ENCODE results near the gene FAM53C.
A peak's percentile ranks its signal among the peaks of the same experiment; 100 is the strongest.

Gene FAM53C

GRCh38 chr5:138339464-138339863 lies 1.4 kb downstream of the FAM53C start:
- Histone ChIP-seq H2AFZ (ENCODE audit: low read length) (no peak overlapping the region), H3K27me3 (ENCODE audit: insufficient read depth, low read length) (no peaks in the 10 kb centered on the region), H3K4me3 (ENCODE audit: low read depth, low read length, poor library complexity, severe bottlenecking) (peak overlapping the region; percentile 88), H3K4me2 (ENCODE audit: low read length) (peak overlapping the region; percentile 99), H3K4me1 (ENCODE audit: insufficient read depth, low read length, severe bottlenecking) (peaks cover 31% of the 10 kb centered on the region), H3K9me2 (ENCODE audit: low read depth, low read length) (no peaks in the 10 kb centered on the region), H3K79me2 (ENCODE audit: insufficient read depth, low read length) (peaks cover 23% of the 10 kb centered on the region), H3K36me3 (ENCODE audit: insufficient read depth, low read length) (peaks cover 34% of the 10 kb centered on the region), H3K9me3 (ENCODE audit: low read length) (no peaks in the 10 kb centered on the region), H3K27ac (ENCODE audit: low read depth, low read length, poor library complexity, severe bottlenecking) (peak overlapping the region; percentile 39), H3K9ac (ENCODE audit: low read length) (peak overlapping the region; percentile 82), H4K20me1 (ENCODE audit: insufficient read depth, low read length) (no peaks in the 10 kb centered on the region), H3F3A (ENCODE audit: insufficient read depth, low read length) (no peaks in the 10 kb centered on the region)
- TF ChIP-seq CTCF (IDR thresholded peaks at IDR 0.05; ENCODE audit: low read length): no peak
- TF ChIP-seq EZH2 (IDR thresholded peaks at IDR 0.05; ENCODE audit: borderline replicate concordance, low read length): no peak

GRCh38 chr5:138340008-138340407 lies 1.9 kb downstream of the FAM53C start:
- no peaks in the 10 kb centered on the region for H3F3A ChIP-seq (ENCODE audit: insufficient read depth, low read length)
- no peaks in the 10 kb centered on the region for H3K9me2 ChIP-seq (ENCODE audit: low read depth, low read length)
- peak overlapping the region; percentile 99 for H3K4me2 ChIP-seq (ENCODE audit: low read length)
- peaks cover 23% of the 10 kb centered on the region for H3K79me2 ChIP-seq (ENCODE audit: insufficient read depth, low read length)
- H3K4me1 ChIP-seq (ENCODE audit: insufficient read depth, low read length, severe bottlenecking): peaks cover 31% of the 10 kb centered on the region
- H3K9ac ChIP-seq (ENCODE audit: low read length): peak overlapping the region; percentile 82; the same call in 1 of the 2 replicates
- no peak overlapping the region for H3K27ac ChIP-seq (ENCODE audit: low read depth, low read length, poor library complexity, severe bottlenecking)
- no peak overlapping the region for H2AFZ ChIP-seq (ENCODE audit: low read length)
- peak overlapping the region; percentile 88 for H3K4me3 ChIP-seq (ENCODE audit: low read depth, low read length, poor library complexity, severe bottlenecking)
- no peaks in the 10 kb centered on the region for H3K27me3 ChIP-seq (ENCODE audit: insufficient read depth, low read length)
- H3K36me3 ChIP-seq (ENCODE audit: insufficient read depth, low read length): peaks cover 39% of the 10 kb centered on the region
- no peaks in the 10 kb centered on the region for H3K9me3 ChIP-seq (ENCODE audit: low read length)
- no peaks in the 10 kb centered on the region for H4K20me1 ChIP-seq (ENCODE audit: insufficient read depth, low read length)
- TF ChIP-seq CTCF (IDR thresholded peaks at IDR 0.05; ENCODE audit: low read length): no peak

- Histone ChIP-seq H2AFZ (ENCODE audit: low read length) (no peak overlapping the region), H3K4me3 (ENCODE audit: low read depth, low read length, poor library complexity, severe bottlenecking) (no peak overlapping the region), H3K4me2 (ENCODE audit: low read length) (no peak overlapping the region), H4K20me1 (ENCODE audit: insufficient read depth, low read length) (no peaks in the 10 kb centered on the region), H3K9me3 (ENCODE audit: low read length) (no peaks in the 10 kb centered on the region), H3K79me2 (ENCODE audit: insufficient read depth, low read length) (peaks cover 7% of the 10 kb centered on the region), H3K36me3 (ENCODE audit: insufficient read depth, low read length) (peaks cover 85% of the 10 kb centered on the region), H3K27me3 (ENCODE audit: insufficient read depth, low read length) (no peaks in the 10 kb centered on the region), H3F3A (ENCODE audit: insufficient read depth, low read length) (no peaks in the 10 kb centered on the region), H3K9me2 (ENCODE audit: low read depth, low read length) (no peaks in the 10 kb centered on the region), H3K4me1 (ENCODE audit: insufficient read depth, low read length, severe bottlenecking) (peaks cover 8% of the 10 kb centered on the region), H3K27ac (ENCODE audit: low read depth, low read length, poor library complexity, severe bottlenecking) (no peak overlapping the region), H3K9ac (ENCODE audit: low read length) (no peak overlapping the region)
- TF ChIP-seq EZH2 (IDR thresholded peaks at IDR 0.05; ENCODE audit: borderline replicate concordance, low read length) (no peak), CTCF (IDR thresholded peaks at IDR 0.05; ENCODE audit: low read length) (no peak)
Observed at GRCh38 chr5:138344887-138345622, 7.0 kb downstream of the FAM53C start.
